Measurements from ENCODE around the gene EAF2. TPM values are rescaled to one million over a fixed set of nuclear protein-coding genes. Genes with fewer than 3 reads are reported as not detected.

The EAF2 gene
- total RNA-seq (1 to 10 TPM; 9.6 to 9.7 TPM), polyA plus RNA-seq (10 to 100 TPM; 12.5 to 21.4 (median 12.8) TPM), total RNA-seq (3.4 to 7.4 (median 5.0) reads per million in 6 experiments)

DNA sequence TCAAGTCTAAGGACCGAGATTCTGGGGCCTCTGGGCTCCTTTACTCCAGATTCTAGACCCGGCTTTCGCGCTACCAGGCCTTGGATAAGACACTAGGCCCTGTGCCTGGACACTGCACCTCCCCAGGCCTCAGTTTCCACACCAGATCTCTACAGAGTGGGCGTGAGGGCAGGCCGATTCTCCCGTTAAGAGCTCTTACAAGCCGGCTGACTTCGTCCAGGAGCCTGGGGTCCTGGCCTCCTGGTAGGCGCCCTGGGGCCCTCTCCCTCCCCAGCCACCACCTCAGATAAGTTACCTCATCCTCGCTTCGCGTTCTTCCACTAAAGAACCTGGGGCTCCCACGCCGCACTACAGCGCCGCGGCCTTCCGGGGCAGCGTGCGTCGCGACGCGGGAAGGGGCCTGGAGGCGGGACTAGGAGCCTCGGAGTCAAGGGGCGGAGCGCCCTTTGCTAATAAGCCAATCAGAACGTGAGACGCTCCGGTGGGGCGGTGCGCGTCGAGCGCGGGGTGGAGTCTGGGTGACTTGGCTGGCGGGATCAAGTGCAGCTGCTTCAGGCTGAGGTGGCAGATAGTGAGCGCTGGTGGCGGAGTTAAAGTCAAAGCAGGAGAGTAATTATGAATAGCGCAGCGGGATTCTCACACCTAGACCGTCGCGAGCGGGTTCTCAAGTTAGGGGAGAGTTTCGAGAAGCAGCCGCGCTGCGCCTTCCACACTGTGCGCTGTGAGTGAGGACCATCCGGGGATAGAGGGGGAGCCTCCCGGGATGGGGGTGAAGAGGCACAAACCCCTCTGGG lies at the start of gene EAF2, which contains the start of gene IQCB1:
EAF2 (plus strand) TSS at position 539 of the 794 bp plus-strand sequence; CDS start at position 616, 77 bp downstream.
IQCB1 (minus strand) TSS at position 390 of the 794 bp plus-strand sequence. CDS start 6,100 bp downstream, outside the sequence.
- peaks cover 0 to 26% (median 10%) of the 10 kb centered on the region in 3 donors for H3K36me3 Mint-ChIP-seq
- peaks cover 23 to 75% (median 51%) of the 10 kb centered on the region in 4 donors for H3K4me1 Mint-ChIP-seq
- POLR2A ChIA-PET, result interaction anchor here (0.6 to 1.7 kb wide), 4 partner anchors 9 to 549 kb away, joined by 3 to 8 read pairs (median 4); partner anchors contain the start of genes FAM162A, HCLS1 and MIX23
- H3K4me3 Mint-ChIP-seq, result peak within 1 kb of the TSS; percentile 89 to 98 (median 96)
- H3K27me3 Mint-ChIP-seq, result no peaks in the 10 kb centered on the region
- no peaks in the 10 kb centered on the region for H3K9me3 Mint-ChIP-seq
- peak within 1 kb of the TSS; percentile 82 to 97 (median 94) for H3K27ac Mint-ChIP-seq
- ATAC-seq, result peak; percentile 95 to 96
- DNase-seq, result peak; percentile 88 to 98 (median 95)

DNA sequence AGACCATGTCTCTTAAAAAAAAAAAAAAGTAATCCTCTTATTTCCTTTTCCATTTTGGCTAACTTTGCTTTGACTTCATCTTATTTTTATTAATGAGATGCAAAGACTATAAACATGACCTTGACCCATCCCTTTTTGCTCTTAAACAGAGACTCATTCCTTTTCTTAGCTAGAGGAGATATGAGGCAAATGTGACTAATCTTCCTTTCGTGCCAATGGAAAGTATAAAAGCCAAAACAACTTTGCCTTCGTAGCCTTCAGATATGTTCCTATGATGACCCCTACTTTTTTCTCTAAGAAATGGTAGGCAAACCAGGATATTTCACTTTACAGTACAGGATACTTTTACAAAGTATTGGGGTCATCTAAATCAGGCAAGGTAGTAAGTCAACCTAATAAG lies 48.5 kb upstream of the EAF2 start:
- Mint-ChIP-seq H3K36me3 (peaks cover 21 to 89% (median 40%) of the 10 kb centered on the region in 3 donors), H3K27me3 (no peaks in the 10 kb centered on the region), H3K4me1 (no peaks in the 10 kb centered on the region), H3K4me3 (no peak overlapping the region), H3K9me3 (no peaks in the 10 kb centered on the region), H3K27ac (peak overlapping the region in 1 of 10 donors; percentile 10)
- no peak for DNase-seq
- POLR2A ChIA-PET, result no interaction called here
- no peak for ATAC-seq

DNA sequence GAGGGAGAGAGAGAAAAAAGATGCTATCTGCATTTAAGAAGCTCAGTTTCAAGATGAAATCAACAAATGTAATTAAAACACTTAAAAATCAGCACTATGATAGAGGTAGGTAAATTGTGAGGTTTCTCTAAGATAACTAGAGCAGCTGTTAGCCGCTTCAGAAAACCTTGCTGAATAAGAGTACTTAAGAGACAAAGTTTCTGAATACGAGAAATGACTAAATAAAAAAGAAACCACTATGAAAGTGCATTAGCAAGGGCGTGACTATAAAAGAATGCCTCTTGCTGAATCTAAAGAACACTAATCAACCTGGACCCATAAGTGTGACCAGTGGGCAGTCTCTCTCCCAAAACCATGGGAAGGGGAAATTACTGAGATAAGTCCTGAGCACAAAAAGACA lies 41.9 kb upstream of the EAF2 start:
- Mint-ChIP-seq H3K36me3 (peaks cover 23 to 64% (median 36%) of the 10 kb centered on the region in 3 donors), H3K27ac (peak overlapping the region in 3 of 10 donors; percentile 36 to 78 (median 75)), H3K27me3 (no peaks in the 10 kb centered on the region), H3K9me3 (no peaks in the 10 kb centered on the region), H3K4me3 (peak overlapping the region in 2 of 10 donors; percentile 19 to 63), H3K4me1 (peaks cover 0 to 17% (median 0%) of the 10 kb centered on the region in 4 donors)
- no peak for DNase-seq
- no peak for ATAC-seq
- POLR2A ChIA-PET, result no interaction called here

DNA sequence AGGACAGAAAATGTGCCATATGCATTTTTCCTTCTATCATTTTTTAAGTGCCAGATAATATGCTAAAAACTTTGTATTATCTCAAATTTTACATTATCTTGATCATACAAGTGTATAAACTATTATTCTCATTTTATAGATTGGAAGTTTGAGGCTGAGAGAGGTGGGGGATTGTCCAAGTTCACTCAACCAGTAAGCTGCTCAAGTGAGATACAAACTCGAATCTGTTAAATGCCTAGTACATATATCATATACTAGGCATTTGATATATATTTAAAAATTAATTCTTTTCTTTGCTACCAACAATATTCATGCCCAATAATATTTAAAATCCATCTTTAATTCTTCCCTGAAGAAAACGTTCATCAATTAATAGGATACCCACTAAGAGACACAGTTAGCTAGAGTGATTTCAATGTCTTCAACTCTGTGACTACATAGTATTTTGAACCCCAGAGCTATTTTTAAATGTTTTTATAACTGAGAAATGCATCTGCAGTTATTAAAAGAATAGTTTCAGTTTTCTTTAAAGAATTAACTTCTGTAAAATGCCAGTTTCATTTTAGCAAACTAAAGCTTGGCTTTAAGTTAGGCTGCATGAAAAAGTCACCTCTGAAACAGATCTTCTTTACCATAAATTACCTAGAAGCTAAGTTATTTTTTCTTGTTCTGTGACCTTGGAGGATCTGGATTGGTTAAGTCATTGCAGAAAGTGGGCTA lies 40.6 kb upstream of the EAF2 start:
- peaks cover 15 to 58% (median 24%) of the 10 kb centered on the region in 3 donors for H3K36me3 Mint-ChIP-seq
- DNase-seq, result no peak
- H3K27ac Mint-ChIP-seq, result no peak overlapping the region
- H3K9me3 Mint-ChIP-seq, result no peaks in the 10 kb centered on the region
- POLR2A ChIA-PET, result no interaction called here
- ATAC-seq, result no peak
- H3K4me3 Mint-ChIP-seq, result peak overlapping the region in 1 of 10 donors; percentile 1
- H3K4me1 Mint-ChIP-seq, result peaks cover 0 to 17% (median 0%) of the 10 kb centered on the region in 4 donors
- H3K27me3 Mint-ChIP-seq, result no peaks in the 10 kb centered on the region

DNA sequence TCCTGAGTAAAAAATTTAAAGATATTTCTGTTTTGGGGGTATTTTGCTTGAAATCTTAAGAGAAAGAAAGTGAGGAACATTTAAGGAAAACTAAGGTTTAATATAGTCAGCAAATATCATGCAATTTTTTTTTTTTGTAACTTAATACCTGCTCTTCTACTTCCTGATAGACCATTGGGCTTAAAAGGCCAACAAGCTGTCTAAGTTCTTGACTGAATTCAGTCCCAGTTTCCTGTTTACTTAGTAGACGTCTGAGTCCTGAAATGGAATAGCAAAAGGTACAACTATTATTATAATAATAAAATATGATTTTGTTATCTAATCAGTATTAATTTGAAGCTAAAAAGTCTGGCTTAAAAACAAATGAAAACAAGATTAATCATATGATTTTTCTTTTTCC lies 38.0 kb upstream of the EAF2 start:
- peaks cover 0 to 27% (median 4%) of the 10 kb centered on the region in 4 donors for H3K4me1 Mint-ChIP-seq
- no peaks in the 10 kb centered on the region for H3K27me3 Mint-ChIP-seq
- no peak overlapping the region for H3K4me3 Mint-ChIP-seq
- H3K9me3 Mint-ChIP-seq, result no peaks in the 10 kb centered on the region
- no peak overlapping the region for H3K27ac Mint-ChIP-seq
- peaks cover 11 to 52% (median 18%) of the 10 kb centered on the region in 3 donors for H3K36me3 Mint-ChIP-seq
- POLR2A ChIA-PET, result no interaction called here
- ATAC-seq (no peak), DNase-seq (no peak)

DNA sequence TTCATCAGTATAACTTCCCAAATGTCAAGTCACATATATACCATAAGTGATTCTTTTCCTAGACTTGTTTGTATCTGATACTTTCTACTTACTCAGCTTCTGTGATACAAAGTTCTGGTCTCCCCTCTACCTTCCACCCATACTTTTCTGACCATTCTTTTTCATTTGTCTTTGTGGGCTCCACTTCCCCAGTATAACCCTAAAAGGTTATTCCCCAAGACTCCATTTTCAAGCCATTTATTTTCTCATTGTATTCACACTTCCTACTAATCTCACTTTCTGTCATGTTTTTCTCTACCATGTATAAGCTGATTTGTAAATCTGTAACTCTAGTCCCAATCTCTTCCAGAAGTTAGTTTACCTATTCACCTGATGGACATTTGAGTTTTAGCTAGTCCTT lies 34.1 kb upstream of the EAF2 start:
- ATAC-seq (no peak), DNase-seq (no peak)
- H3K27me3 Mint-ChIP-seq, result no peaks in the 10 kb centered on the region
- H3K27ac Mint-ChIP-seq, result peak overlapping the region in 7 of 10 donors; percentile 3 to 48 (median 7)
- POLR2A ChIA-PET, result no interaction called here
- H3K4me1 Mint-ChIP-seq, result peaks cover 0 to 34% (median 4%) of the 10 kb centered on the region in 4 donors
- H3K4me3 Mint-ChIP-seq, result no peak overlapping the region
- H3K9me3 Mint-ChIP-seq, result no peaks in the 10 kb centered on the region
- H3K36me3 Mint-ChIP-seq, result peaks cover 5 to 60% (median 29%) of the 10 kb centered on the region in 3 donors

DNA sequence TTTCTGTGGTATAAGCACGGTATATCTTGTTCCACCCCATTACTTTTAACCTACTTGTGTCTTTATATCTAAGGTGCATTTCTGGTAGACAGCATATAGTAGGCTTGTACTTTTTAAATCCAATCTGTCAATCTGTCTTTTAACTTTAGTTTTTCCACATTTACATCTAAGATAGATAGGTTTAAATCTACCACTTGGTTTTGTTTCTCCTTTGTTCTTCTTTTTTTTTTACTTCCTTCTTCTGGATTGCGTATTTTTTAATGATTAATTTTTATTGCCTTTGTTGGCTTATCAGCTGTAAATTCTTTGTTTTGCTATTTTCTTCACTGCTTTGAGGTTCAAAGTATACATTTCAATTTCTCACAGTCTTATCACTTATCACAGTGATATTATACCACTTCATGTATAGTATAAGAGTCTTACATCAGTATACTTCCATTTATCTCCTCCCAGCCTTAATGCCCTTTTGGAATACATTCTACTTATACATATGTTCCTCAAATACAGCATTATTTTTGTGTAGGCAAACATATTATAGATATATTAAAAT lies 31.2 kb upstream of the EAF2 start:
- no peak for ATAC-seq

DNA sequence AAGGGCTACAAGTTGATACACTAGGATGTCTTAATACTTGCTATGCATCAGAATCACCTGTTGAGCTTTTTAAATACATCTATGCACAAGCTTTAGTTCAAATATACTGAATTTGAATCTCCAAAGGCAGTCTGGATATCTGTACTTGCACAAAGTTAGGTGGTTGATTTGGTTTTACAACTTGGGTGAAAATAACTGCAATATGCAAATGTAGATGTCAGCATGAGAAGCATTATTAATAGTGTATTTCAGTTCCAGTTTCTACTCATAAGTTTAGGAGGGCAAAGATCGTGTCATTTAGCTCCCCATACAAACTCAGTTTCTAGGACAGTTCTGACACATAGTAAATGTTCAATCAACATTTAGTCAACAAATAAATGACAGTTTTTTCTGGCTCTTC lies 25.8 kb upstream of the EAF2 start:
- no peak for DNase-seq
- H3K4me1 Mint-ChIP-seq, result peaks cover 10 to 48% (median 15%) of the 10 kb centered on the region in 4 donors
- H3K27ac Mint-ChIP-seq, result peak overlapping the region in 1 of 10 donors; percentile 47
- POLR2A ChIA-PET, result no interaction called here
- no peak for ATAC-seq
- H3K4me3 Mint-ChIP-seq, result no peak overlapping the region
- peaks cover 0 to 73% (median 40%) of the 10 kb centered on the region in 3 donors for H3K36me3 Mint-ChIP-seq
- H3K9me3 Mint-ChIP-seq, result peaks cover 0 to 2% (median 0%) of the 10 kb centered on the region in 9 donors
- no peaks in the 10 kb centered on the region for H3K27me3 Mint-ChIP-seq

More for the DNA sequence above, 31.2 kb upstream of the EAF2 start:
- peak overlapping the region in 1 of 10 donors; percentile 37 for H3K4me3 Mint-ChIP-seq
- peaks cover 0 to 40% (median 5%) of the 10 kb centered on the region in 4 donors for H3K4me1 Mint-ChIP-seq
- H3K9me3 Mint-ChIP-seq, result no peaks in the 10 kb centered on the region
- H3K27ac Mint-ChIP-seq, result peak overlapping the region in 1 of 10 donors; percentile 58
- DNase-seq, result no peak
- no peaks in the 10 kb centered on the region for H3K27me3 Mint-ChIP-seq
- peaks cover 0 to 68% (median 35%) of the 10 kb centered on the region in 3 donors for H3K36me3 Mint-ChIP-seq
- POLR2A ChIA-PET, result no interaction called here

DNA sequence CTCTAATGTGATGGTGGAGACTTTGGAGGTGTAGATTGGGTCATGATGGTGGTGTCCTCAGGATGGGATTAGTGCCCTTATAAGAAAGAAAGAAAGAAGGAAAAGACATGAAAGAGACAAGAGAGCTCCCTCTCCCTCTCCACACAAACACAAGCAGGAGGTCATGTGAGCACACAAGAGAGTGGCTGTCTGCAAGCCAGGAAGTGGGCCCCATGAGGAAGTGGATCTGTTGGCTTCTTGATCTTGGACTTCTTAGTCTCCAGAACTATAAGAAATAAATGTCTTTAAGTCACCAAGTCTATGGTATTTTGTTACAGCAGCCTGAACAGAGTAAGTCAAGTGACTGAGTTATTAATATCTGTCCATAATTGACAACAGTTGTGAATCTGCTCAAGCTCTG lies 17.3 kb upstream of the EAF2 start:
- POLR2A ChIA-PET, result no interaction called here
- peak overlapping the region in 5 of 10 donors; percentile 2 to 86 (median 56) for H3K27ac Mint-ChIP-seq
- peaks cover 34 to 78% (median 70%) of the 10 kb centered on the region in 4 donors for H3K4me1 Mint-ChIP-seq
- no peak overlapping the region for H3K4me3 Mint-ChIP-seq
- peaks cover 25 to 87% (median 79%) of the 10 kb centered on the region in 3 donors for H3K36me3 Mint-ChIP-seq
- DNase-seq (no peak), ATAC-seq (no peak)
- no peaks in the 10 kb centered on the region for H3K27me3 Mint-ChIP-seq
- peaks cover 0 to 12% (median 6%) of the 10 kb centered on the region in 9 donors for H3K9me3 Mint-ChIP-seq

DNA sequence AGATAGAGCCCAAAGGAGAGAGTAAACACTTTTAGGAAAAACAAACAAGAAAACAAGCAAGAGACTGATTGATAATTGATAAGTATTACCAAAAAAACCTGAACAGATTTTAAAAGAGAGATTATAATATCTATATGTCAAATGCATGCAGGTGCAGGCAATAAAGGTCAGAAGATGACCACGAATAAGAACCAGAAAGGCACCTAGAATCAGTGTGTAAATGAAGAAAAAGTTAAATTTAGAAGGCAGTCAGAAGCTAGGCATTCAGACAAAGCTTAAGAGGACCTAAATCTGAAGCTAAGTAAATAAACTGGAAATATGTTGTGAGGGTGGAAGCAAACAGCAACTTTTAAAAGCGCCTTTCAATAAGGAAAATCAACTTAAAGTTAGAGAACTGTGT lies 16.4 kb upstream of the EAF2 start:
- H3K36me3 Mint-ChIP-seq, result peaks cover 34 to 89% (median 83%) of the 10 kb centered on the region in 3 donors
- H3K4me3 Mint-ChIP-seq, result peak overlapping the region in 1 of 10 donors; percentile 5
- peak overlapping the region in 3 of 10 donors; percentile 8 to 65 (median 52) for H3K27ac Mint-ChIP-seq
- peaks cover 34 to 73% (median 65%) of the 10 kb centered on the region in 4 donors for H3K4me1 Mint-ChIP-seq
- DNase-seq (no peak), ATAC-seq (no peak)
- peaks cover 0 to 19% (median 8%) of the 10 kb centered on the region in 9 donors for H3K9me3 Mint-ChIP-seq
- POLR2A ChIA-PET, result interaction anchor here (0.5 kb wide), 1 partner anchor 158 kb away, joined by 3 read pairs; no protein-coding TSS in a partner anchor
- H3K27me3 Mint-ChIP-seq, result no peaks in the 10 kb centered on the region

DNA sequence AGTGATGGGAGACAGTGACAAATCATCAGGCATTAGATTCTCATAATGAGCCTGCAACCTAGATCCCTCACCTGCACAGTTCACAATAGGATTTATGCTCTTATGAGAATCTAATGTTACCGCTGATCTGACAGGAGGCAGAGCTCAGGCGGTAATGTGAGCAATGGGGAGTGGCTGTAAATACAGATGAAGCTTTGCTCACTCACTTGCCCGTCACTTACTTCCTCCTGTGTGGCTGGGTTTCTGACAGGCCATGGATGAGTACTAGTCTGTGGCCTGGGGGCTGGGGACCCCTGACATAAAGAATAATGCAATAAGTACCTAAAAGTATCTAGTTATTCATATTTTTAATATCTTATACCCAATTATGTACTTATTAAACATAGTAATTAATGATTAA lies 15.8 kb upstream of the EAF2 start:
- no peak overlapping the region for H3K27ac Mint-ChIP-seq
- no peak for ATAC-seq
- H3K4me3 Mint-ChIP-seq, result no peak overlapping the region
- H3K9me3 Mint-ChIP-seq, result peaks cover 0 to 19% (median 8%) of the 10 kb centered on the region in 9 donors
- POLR2A ChIA-PET, result no interaction called here
- H3K27me3 Mint-ChIP-seq, result no peaks in the 10 kb centered on the region
- DNase-seq, result no peak
- peaks cover 29 to 66% (median 58%) of the 10 kb centered on the region in 4 donors for H3K4me1 Mint-ChIP-seq
- H3K36me3 Mint-ChIP-seq, result peaks cover 34 to 89% (median 83%) of the 10 kb centered on the region in 3 donors

All from naive thymus-derived CD8-positive, alpha-beta T cell (primary cell).